ENCODE measurements around the gene EPOP.
"Not testable (repeated sequence)": the region's sequence is repeated elsewhere in the genome, so short reads cannot be mapped to it uniquely, and the experiment has no call there.

Gene EPOP

DNA sequence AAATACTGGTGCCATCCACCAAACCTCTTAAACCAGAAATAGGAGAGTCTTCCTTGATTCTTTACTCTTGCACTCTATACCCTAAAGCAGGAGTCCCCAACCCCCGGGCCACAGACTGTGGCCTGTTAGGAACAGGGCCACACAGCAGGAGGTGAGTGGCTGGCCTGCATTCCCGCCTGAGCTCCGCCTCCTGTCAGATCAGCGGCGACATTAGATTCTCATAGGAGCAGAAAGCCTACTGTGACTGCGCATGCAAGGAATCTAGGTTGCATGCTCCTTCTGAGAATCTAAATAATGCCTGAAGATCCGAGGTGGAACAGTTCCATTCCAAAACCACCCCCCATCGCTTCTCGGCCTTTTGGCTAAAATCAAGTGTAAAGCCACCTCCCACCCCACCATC lies 38.7 kb downstream of the EPOP start:
- DNase-seq: no peak

DNA sequence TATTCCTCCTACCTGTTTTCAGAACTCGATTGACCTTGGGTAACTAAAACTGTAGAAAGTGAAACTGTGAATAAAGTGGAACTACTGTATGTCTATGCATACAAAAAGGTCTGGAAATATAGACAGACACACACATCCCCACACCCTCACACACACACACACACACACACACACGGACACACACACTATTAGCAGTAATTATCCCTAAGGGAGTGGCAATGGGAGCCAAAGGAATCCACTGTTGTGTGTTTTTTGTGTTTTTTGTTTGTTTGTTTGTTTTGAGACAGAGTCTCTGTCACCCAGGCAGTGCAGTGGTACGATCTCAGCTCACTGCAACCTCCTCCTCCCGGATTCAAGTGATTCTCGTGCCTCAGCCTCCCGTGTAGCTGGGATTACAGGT lies 42.4 kb downstream of the EPOP start:
- no peak for DNase-seq

DNA sequence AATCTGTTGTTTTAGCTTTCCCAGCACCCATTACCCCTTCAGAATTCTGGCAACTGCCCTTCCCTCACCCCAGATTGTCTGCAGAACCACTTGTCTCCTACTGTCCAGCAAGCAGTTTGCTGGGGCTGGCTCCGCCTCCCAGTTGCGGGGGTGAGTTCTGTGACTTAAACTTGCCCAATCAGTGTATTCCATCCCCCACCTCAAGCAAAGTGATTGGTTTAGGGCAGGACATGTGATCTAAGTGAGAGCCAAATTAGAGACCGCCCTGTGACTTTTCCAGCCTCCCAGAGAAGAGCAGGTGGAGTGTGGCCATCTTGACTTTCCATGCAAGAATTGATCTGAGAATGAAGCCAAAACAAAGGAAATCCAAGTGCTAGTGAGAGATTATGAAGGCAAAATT lies 46.3 kb downstream of the EPOP start:
- peak; percentile 53 for DNase-seq

DNA sequence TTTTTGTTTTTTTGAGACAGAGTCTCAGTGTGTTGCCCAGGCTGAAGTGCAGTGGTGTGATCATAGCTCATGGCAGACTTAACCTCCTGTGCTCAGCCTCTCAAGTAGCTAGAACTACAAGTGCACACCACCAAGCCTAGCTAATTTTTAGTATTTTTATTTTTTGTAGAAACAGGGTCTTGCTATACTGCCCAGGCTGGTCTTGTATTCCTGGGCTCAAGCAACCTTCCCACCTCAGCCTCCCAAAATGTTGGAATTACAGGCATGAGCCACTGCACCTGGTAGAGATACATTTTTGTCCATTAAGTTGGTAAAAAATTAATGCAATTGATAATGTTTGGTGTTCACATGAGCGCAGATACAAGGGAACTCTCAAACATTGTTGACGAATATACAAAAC lies 46.8 kb downstream of the EPOP start:
- DNase-seq: no peak

DNA sequence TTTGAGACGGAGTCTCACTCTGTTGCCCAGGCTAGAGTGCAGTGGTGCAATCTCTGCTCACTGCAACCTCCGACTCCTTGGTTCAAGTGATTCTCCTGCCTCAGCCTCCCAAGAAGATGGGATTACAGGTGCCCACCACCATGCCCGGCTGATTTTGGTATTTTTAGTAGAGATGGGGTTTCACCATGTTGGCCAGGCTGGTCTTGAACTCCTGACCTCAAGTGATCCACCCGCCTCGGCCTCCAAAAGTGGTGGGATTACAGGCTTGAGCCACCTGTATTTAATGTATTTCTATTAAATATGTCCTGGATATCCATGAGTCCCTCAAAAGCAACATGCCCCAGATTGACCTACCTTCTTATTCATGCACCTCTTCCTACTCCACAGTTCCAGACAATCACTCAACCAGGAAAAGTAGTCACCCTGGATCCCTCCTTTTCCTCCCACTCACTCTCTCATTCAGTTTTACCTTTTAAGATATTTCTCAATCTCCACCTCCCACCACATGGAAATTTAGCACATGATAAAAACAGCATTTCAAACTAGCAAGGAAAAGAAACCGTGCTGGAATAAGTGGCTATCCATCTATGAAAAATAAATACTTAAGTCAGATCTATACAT lies 48.0 kb downstream of the EPOP start:
- DNase-seq: not testable (repeated sequence)

DNA sequence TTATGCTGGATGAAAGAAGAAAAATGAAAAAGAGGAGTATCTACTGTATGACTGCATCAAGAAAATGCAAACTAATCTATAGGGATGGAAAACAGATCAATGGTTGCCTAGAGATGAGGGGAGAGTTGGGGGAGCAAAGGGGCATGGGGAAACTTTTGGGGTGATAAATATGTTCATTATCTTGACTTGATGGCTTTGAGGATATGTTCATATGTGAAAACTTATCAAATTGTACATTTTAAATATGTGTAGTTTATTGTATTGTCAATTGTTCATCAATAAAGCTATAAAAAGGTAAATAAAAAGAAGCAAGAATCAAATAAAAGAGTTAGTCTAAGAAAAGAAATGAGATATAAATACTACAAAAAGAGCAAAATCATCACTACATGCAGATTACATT lies 49.3 kb downstream of the EPOP start:
- DNase-seq: no peak

DNA sequence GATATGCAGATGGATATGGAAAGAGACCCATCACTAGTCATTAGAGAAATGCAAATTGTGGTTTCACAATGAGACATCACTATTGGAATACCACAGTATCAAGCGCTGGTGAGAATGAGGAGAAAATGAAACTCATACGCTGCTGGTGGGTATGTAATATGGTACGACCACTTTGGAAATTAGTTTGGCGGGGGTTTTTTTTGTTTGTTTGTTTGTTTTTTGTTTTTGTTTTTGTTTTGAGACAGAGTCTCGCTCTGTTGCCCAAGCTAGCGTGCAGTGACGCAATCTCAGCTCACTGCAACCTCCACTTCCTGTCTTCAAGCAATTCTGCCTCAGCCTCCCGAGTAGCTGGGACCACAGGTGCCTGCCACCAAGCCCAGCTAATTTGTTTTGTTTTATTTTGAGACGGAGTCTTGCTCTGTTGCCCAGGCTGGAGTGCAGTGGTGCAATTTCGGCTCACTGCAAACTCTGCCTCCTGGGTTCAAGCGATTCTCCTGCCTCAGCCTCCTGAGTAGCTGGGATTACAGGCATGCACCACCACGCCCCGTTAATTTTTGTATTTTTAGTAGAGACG lies 49.9 kb downstream of the EPOP start:
- DNase-seq: not testable (repeated sequence)
